HG03442 (cell line): ENCODE measurements around the gene OTUB2.

ENCODE experiments used
- ATAC-seq: cut with Tn5 transposase; IDR thresholded peaks from one replicate; pipeline ENCODE4 v1.9.1; 2021; ENCODE audit warnings: mild to moderate bottlenecking, moderate library complexity; ENCODE audit not compliant: unreplicated experiment

Gene OTUB2

GRCh38 chr14:94038921-94039629 is 12.9 kb downstream of the OTUB2 start:
- no peak for ATAC-seq

- no peak for ATAC-seq
Measured at GRCh38 chr14:94040247-94040646, 14.1 kb downstream of the OTUB2 start.

GRCh38 chr14:94040796-94041195 is 14.7 kb downstream of the OTUB2 start:
- ATAC-seq, result no peak

GRCh38 chr14:94041551-94042346 is 15.6 kb downstream of the OTUB2 start:
- no peak for ATAC-seq

- ATAC-seq, result no peak
Measured at GRCh38 chr14:94042433-94043091, 16.4 kb downstream of the OTUB2 start.

- no peak for ATAC-seq
Measured at GRCh38 chr14:94043111-94043755, 17.1 kb downstream of the OTUB2 start.

- no peak for ATAC-seq
Measured at GRCh38 chr14:94043756-94044475, 17.8 kb downstream of the OTUB2 start.

- ATAC-seq, result no peak
Measured at GRCh38 chr14:94044476-94045091, 18.4 kb downstream of the OTUB2 start.

GRCh38 chr14:94045101-94045500 is 19.0 kb downstream of the OTUB2 start:
- no peak for ATAC-seq

- ATAC-seq, result no peak
Measured at GRCh38 chr14:94045563-94046345, 19.6 kb downstream of the OTUB2 start.

GRCh38 chr14:94046696-94047250 is 20.6 kb downstream of the OTUB2 start:
- ATAC-seq, result no peak

GRCh38 chr14:94047581-94047980 is 21.4 kb downstream of the OTUB2 start:
- no peak for ATAC-seq

GRCh38 chr14:94048691-94049624 is 22.8 kb downstream of the OTUB2 start:
- no peak for ATAC-seq

- ATAC-seq, result no peak
Measured at GRCh38 chr14:94049625-94050023, 23.5 kb downstream of the OTUB2 start.

GRCh38 chr14:94050231-94050880 is 24.2 kb downstream of the OTUB2 start:
- ATAC-seq, result no peak

- ATAC-seq, result no peak
Measured at GRCh38 chr14:94051115-94051514, 25.0 kb downstream of the OTUB2 start.

GRCh38 chr14:94051779-94052178 is 25.6 kb downstream of the OTUB2 start:
- ATAC-seq, result no peak

GRCh38 chr14:94052199-94052598 is 26.1 kb downstream of the OTUB2 start:
- ATAC-seq, result no peak
